Right hindlimb (tissue), 1 donor: Measurements from ENCODE around the gene EPG5.
"Not testable (repeated sequence)": the region's sequence is repeated elsewhere in the genome, so short reads cannot be mapped to it uniquely, and the experiment has no call there.

Experiments
- DNase-seq: peaks from one replicate; pipeline ENCODE4 v3.0.0-alpha.2; 2018

EPG5 gene

DNA sequence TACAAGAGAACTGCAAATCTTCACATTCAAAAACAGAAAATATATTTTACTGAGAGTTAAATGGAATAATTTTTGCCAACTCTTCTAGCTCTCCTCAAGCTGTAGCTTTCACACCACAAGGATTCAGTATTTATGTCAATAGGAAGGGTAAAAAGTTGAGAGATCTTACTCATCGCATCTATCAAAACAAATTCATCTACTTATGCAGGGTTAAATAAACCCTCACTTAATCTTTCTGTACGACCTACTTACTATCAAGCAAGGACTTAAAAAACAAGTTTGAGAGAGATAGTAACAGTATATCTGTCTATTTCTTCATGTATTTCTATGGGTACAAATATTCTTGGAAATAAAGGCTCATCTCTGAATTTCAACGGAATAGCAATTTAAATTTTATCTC lies 106.2 kb downstream of the EPG5 start:
- no peak for DNase-seq

DNA sequence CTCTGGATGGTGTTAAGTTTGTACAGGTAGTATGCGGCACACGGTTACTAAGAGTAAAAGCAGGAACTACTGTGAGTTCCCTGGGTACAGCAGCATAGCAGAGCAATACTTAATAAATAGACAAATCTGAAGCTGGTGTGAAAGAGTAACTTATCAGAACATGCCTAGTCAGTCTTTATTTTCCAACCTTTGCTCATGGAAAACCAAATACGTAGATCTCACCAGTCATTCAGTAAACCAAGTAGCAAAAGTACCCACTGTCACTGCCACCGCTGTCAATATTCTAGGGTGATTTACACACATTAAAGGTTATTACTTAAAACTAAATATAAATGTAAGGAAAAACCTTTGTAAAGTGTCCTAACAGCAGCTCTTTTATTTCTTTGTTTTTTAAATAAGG lies 106.6 kb downstream of the EPG5 start:
- DNase-seq, result no peak

DNA sequence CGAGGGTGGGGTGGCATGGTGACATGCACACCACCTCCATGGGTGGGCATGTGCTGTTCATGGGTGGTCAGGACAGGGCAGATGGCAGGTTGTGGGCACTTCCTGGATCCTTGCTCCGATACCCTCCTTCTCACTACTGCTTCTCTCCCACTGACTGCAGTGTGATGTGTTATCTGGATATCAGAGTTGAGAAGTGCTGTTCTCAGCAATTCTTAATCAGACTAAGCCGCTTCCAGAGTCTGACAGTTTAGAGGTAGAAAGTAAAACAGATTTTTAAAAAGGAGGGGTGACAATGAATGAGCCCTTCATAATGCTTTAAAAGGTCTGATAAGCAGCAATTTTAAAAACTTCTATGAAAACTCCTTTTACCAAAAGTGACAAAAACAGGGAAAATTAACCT lies 107.8 kb downstream of the EPG5 start:
- no peak for DNase-seq

DNA sequence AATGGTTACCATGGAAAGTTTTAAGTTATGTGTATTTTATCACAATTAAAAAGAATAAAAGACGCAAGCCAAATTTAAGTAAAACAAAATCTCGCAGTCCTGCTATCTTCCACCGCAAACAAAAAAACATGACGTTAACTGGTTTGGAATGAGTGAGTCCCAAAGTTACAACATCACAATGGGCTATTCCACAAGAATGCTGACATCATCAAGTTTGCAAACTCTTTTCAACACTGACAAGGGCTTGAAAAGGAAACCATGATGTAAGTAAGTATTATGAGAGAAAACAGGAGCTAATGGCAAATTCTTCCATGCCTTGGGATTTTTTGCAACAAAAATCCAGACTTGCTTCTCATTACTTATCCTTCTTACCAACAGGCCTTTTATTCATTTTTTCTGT lies 110.6 kb downstream of the EPG5 start:
- DNase-seq, result no peak

DNA sequence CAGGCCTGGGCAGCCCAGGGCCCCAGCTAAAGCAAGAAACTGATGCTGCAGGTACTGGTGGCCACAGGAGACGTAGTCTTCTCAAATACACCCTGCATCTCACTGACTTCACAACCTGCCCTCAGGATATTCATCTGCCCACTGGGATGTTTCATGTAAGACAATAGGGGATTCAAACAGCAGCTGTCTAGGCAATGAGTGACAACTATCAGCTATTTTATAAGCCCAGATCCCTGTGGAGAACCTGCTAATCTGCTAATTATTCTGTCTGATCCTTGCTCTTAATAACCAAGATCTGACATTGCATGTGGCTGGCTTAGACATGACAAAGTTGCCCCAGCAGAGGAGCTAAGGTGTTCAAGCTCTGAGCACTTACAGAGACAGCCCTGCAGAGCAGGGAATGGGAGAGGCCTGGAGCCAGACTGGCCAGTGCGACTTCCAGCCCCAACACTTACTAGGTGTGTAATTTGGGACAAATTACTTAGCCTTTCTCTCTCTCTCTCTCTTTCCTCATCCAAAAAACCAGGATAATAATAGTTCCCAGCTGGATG lies 113.0 kb downstream of the EPG5 start:
- no peak for DNase-seq

DNA sequence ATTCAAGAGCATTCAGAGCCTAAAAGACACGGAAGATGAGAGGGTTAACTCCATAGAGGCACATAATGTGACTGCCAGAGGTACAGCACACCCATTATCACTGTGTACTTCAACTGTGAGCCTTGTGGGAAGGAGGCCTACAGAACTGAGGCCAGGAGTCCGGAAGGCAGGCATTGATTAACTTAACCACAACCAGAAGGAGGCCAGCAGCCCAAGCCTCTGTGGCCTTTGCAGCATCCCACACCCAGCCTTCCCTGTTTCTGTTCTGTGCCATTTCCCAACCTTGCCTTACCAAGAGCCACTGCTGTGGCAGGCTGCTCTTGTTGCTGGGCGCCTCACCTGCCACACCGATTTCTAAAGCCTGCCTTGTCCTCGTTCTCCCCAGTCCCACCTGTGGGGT lies 114.5 kb downstream of the EPG5 start:
- no peak for DNase-seq

DNA sequence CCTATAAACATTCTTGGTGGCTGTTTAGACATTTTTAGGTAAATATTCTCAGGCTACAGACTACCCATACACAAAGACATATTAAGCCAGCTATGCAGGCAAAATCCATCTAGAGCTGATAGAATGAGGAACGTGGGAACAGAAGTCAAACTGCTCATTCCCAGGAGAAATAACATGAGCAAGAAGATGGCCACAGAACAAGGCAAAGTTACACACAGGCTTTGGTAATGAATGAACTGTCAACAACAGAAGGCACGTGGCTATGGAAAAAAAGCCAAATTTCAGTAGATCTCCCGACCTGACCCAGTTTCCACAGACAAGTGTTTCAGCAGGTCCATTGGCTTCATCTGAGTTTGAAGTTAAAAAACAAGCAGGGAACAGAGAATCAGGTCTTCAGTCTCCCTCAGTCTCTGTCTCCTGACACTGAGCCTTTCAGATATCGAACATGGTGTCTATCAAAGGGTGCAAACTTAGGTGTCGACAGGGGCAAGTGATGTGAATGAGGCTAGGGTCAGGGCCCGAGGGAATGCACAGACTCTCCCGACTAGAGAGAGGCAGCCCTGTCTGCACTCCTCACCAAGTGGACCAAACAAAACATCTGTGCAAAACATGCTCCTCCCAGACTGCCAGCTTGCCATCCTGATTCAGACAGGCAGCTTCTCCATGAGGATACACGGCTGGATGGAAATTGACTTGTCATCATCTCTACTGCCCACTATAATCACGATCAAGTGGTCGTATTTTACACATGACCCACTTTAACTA lies 115.8 kb downstream of the EPG5 start:
- DNase-seq, result no peak

DNA sequence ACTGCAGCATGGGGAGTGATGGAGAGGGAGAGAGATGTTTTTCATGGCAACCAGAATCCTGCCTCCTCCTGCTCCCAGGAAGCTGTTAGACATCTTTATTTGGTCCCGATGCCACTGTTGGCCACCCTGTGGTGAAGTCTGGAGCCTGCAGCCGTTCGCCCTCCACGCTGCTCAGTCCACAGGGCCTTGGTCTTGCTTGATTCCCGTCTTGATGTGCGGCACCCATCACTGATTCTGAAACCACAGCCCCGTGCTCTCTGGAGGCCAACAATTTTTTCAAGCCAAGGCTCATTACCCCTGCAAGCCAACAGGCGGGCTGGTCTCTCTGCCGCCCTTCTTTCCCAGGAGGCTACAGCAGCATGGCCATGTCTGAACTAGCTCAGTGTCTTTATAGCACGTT lies 117.1 kb downstream of the EPG5 start:
- DNase-seq, result no peak

DNA sequence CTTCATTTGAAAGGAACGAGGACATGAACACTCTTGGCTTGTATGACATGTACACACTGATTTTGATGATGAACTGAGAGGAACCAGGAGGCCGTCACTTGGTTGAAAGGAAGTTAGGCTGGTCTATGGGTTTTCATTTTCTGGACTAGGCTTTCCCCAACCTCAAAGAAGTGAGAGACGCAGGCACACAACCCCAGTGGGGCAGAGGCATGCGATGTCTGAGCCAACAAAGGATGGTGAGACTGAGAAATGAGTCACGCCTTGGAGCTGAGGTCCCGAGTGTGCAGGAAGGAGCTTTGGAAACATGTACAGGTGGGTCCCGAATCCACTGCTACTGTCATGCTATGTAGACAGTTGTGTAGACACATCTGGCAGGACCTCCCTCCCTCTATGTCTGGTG lies 117.6 kb downstream of the EPG5 start:
- DNase-seq, result no peak

DNA sequence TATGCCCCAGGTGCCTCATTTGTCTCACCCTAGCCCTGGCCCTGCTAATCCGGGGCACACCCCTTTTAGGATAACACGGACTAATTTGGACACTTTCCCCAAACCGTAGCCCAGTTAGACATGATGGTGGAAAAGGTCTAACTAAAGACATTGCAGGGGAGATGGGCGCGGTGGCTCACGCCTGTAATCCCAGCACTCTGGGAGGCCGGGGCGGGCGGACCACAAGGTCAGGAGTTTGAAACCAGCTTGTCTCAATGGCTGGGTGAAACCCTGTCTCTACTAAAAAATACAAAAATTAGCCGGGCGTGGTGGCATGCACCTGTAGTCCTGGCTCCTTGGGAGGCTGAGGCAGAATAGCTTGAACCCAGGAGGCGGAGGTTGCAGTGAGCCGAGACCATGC lies 118.5 kb downstream of the EPG5 start:
- not testable (repeated sequence) for DNase-seq

DNA sequence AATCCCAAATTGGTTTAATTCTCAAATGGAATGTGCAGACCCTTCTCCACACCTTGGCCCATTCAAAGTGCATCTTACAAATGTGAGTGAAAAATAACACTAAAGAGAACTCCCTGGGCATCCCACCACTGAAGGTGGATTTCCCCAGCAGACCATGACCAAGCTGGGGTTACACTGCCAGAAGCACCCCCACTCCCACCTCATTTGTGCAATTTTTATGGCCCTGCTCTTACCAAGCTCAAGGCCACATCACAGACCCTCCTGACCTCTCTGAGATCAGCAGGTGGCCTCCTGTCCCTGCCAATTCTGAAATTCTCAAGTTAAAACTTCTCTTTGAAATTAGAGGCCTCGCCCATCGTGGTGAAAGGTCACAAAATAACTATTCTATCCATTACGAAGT lies 120.0 kb downstream of the EPG5 start:
- no peak for DNase-seq

DNA sequence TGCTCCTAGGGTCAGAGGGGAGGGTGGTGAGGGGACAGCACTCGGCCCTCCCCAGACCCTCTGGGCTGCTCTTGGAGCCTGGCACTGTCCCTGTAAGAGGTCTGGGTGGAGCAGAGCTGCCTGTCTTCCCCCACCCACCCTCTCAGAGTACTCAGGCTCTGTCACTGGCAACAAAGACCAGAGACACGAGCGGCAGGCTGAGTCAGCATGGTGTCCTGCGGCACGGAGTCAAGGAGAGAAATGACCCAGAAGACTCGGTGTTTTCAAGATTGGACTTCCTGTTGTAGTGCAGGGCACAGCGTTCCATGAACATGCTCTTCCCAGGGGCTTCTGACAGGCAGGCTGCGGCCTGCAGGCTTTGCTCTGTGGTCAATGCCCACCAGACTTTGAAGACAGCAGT lies 121.7 kb downstream of the EPG5 start:
- no peak for DNase-seq

DNA sequence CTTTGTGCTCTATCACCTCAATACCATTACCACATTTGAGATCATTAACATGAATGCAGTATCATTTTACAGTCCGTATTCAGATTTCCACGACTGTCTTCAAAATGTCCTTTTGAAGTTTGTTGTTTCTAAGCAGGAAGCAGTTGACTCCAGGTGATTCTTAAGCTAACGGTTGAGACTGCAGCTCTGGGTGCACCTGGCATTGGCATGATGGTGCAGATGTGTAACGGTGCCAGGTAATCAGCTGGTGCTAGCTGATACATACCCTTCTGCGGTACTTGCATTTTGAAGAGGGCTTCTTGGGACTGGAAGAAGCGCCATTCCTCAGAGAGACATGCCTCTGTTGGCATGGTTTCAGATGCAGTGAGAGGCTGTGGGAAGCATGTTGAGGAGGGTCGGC lies 122.2 kb downstream of the EPG5 start:
- DNase-seq, result no peak

DNA sequence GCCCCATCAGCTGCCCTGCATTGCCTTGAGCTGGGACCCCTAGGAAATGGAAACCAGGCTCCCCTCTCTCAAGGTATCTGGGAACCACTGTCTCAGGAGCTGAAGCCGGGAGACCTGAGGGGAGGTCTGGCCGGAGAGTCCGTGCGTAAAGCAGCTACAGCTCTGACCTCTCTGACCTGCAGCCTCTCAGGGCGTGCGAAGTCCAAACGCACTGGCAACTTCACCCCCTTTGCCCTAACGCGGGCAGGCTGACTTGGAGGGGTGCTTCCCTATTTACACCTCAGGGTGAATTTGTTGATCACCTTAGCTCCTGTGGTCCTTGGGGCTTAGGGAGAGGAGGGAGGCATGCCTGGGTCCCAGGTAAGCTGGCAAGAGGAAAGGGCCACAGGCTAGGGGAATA lies 124.1 kb downstream of the EPG5 start:
- DNase-seq, result no peak

DNA sequence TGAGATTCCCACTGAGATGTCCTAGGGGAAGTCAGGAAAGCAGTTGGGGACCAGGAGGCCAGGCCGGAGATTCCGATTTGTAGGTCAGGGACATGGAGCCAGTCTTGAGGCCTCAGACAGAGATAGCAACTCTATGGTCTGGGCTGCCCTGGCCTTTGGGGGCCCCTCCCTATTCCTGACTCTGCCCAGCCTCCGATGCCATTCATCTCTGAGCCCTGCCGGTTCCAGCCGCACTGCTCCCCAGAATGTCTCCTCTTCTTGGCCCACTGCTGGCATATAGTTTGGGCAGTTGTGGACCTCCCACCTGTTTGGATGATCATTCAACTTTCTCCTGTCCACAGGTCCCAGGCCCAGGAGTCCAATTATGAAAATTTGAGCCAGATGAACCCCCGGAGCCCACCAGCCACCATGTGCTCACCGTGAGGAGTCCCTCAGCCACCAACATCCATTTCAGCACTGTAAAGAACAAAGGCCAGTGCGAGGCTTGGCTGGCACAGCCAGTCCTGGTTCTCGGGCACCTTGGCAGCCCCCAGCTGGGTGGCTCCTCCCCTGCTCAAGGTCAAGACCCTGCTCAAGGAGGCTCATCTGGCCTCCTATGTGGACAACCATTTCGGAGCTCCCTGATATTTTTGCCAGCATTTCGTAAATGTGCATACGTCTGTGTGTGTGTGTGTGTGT lies 125.2 kb downstream of the EPG5 start:
- no peak for DNase-seq

DNA sequence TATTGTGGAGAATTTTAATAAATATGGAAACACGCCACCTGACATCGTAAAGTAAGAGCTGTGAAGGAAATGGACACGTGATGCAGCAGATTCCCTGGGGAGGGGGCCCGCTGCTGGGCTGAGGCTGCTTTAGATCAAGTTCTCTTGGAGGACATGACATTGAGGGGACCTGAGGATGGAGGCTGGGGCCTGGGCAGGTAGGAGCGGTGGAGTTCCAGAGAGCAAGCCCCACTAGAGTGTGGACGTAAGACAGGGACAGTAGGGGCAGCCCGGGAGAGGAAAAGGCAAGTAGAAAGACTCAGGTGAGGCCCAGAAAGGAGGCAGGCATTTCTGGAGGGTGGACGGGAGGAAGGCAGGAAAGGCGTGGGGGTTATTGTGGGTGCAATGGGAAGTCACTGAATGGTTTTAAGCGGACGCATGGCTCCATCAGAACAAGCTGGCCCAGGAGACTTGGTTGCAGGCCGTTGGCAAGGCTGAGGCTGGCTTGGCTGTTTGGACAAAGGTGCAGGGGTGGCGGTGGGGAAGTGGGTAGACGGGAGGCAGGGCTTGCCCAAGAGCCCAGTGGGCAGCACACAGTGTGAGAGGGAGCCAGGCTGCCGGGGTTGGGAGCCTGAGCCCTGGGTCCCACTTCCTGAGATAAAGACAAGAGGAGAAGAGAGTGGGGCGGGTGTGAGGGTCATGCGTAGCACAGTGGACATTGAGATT lies 125.9 kb downstream of the EPG5 start:
- no peak for DNase-seq

DNA sequence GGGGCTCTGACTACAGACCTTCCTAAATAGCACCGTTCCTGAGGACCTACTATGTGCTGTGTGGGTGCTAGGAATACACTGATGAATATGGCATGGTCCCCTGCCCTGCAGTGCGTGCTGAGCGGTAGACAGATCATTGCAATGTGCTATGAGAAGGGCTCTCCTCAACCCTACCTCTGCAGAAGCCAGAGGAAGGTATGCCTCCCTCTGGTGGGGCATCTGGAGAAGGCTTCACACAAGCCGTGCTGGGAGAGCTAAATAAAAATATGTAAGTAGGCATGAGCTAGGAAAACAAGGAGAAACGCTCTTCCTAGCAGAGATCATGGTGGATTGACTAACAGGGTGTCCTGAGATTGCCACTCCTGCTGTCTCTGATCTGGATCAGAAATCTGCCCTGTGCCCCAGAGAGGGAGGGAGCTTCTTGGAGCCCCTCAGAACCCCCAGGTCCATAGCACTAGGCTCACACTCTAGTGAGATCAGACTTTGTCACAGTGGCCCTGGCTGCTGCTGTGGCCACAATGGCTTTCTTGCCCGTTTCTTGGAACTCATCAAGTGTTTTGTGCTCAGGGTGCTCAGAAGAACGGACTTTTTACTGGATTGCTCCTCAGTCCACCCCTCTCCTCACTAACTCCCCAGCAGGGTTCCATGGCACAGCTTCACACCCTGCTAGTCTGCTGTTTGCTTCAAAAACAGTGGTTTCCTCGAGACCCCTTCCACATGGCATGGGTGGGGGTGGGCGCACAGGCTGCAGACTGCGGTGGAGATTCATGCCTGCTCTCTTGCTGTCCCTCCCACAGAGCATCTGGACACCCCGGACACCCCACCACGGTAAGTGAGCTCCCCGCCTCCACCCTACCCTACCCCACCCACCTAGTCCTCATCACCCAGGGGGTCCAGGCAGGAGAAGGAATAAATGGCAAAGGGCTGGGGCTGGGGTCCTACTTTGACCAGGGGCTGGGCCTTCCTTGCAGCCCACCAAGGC lies 127.4 kb downstream of the EPG5 start:
- DNase-seq, result no peak

DNA sequence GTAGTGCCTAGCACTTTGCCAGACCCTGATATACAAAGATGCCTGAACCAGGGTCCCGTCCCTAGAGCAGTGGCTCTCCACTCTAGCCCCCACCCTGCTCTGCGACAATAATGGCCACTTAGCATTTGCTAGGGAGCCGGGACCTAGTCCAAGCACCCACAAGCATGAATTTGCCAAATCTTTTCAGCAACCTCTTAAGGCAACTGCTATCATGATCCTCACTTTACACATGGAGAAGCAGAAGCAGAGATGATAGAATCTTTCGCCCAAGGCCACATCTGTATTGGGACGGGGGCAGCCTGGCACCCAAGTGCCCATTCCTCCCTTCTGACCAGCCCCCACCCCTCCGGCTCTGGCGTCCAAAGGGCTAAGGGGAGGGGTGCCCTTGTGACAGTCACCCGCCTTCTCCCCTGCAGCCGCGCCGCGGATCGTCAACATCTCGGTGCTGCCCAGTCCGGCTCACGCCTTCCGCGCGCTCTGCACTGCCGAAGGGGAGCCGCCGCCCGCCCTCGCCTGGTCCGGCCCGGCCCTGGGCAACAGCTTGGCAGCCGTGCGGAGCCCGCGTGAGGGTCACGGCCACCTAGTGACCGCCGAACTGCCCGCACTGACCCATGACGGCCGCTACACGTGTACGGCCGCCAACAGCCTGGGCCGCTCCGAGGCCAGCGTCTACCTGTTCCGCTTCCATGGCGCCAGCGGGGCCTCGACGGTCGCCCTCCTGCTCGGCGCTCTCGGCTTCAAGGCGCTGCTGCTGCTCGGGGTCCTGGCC lies 128.6 kb downstream of the EPG5 start:
- no peak for DNase-seq

DNA sequence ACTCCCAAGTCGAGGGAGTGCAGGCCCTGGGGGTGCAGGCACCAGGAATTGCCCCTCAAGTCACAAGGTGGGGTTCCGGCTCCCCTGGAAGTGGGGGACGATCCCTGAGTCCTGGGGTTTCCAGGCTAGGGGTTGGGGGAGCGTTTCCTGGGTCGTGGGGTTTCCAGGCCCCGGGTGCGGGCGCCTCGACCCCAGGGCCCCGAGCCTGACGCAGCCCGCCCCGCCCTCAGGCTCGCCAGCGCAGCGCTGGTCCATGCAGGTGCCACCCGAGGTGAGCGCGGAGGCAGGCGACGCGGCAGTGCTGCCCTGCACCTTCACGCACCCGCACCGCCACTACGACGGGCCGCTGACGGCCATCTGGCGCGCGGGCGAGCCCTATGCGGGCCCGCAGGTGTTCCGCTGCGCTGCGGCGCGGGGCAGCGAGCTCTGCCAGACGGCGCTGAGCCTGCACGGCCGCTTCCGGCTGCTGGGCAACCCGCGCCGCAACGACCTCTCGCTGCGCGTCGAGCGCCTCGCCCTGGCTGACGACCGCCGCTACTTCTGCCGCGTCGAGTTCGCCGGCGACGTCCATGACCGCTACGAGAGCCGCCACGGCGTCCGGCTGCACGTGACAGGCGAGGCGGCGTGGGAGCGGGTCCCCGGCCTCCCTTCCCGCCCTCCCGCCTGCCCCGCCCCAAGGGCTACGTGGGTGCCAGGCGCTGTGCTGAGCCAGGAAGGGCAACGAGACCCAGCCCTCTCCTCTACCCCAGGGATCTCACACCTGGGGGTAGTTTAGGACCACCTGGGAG lies 129.7 kb downstream of the EPG5 start:
- peak; percentile 55 for DNase-seq

DNA sequence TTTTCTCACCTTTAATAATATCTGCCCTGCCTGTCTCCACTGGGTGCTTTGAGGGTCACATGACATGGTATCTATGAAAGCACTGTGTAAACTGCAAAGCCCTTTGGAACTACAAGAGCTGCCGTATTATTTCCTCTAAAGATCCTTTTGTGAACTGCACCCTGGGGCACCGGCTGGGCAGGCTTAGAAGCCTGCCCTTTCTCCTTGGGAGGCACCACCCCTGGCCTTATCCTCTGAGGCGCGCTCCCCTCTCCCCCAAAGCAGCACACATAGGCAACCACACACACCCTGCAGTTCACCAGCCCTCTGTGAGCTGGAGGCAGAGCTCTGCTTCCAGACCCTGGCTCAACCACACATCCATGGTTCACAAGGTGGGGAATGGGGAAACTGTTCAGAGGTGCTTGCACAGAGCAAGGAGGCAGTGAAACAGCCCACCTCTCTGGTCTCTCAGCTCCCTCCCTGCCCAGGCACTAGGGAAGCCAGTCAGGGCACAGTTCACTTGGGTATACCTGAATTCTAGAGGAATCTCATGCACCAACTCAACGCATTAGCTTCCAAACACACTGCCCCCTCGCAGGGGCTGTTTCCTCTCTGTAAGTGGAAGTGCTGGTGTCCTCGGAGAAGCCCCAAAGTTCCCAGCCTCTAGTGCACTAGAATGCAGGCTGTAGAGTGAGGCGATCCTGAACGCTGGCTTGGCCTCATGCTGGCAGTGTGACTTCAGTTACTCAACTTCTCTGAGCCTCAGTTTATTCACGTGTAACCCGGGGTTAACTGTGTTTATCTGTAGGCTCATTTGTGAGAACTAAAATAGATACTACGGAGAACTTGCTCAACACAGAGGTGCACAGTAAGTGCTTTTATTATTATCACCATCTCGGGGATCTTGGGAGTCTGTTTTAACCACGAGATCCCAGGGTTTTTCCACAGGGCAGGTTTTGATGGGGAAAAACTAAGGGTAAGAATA lies 130.6 kb downstream of the EPG5 start:
- no peak for DNase-seq
